Choroid plexus epithelial cell (primary cell): ENCODE results near the gene UBE2D3.
A peak's percentile ranks its signal among the peaks of the same experiment; 100 is the strongest.

ENCODE experiments used
- DNase-seq: peaks from one replicate; pipeline ENCODE4 v3.0.0-alpha.2; 2010; ENCODE audit warnings: low read depth
- H3K4me3 ChIP-seq: 2 replicates; pipeline ENCODE4 v1.5.1; 2011; ENCODE audit warnings: low read depth, mild to moderate bottlenecking, control low read depth, low read length, moderate library complexity
- CTCF ChIP-seq: conservative IDR thresholded peaks from 2 replicates; pipeline ENCODE4 v1.5.1; 2011; ENCODE audit warnings: low read depth, mild to moderate bottlenecking, control low read depth, inconsistent platforms, low read length, moderate library complexity

Gene UBE2D3

GRCh38 chr4:102791318-102791835 lies 36.0 kb downstream of the UBE2D3 start:
- no peak for DNase-seq
- H3K4me3 ChIP-seq: no peak overlapping the region
- no peak for TF ChIP-seq CTCF

GRCh38 chr4:102789317-102789717 lies 38.0 kb downstream of the UBE2D3 start:
- H3K4me3 ChIP-seq: no peak overlapping the region
- TF ChIP-seq CTCF: no peak
- peak; percentile 91 for DNase-seq

- TF ChIP-seq CTCF: no peak
- DNase-seq: no peak
- H3K4me3 ChIP-seq: no peak overlapping the region
Measured at GRCh38 chr4:102787944-102788343, 39.4 kb downstream of the UBE2D3 start.

GRCh38 chr4:102787096-102787881 lies 40.1 kb downstream of the UBE2D3 start:
- no peak overlapping the region for H3K4me3 ChIP-seq
- TF ChIP-seq CTCF: no peak
- peak; percentile 84 for DNase-seq

GRCh38 chr4:102786279-102786678 lies 41.1 kb downstream of the UBE2D3 start:
- H3K4me3 ChIP-seq: no peak overlapping the region
- TF ChIP-seq CTCF: no peak
- DNase-seq: no peak

- no peak for DNase-seq
- no peak for TF ChIP-seq CTCF
- H3K4me3 ChIP-seq: no peak overlapping the region
Measured at GRCh38 chr4:102783006-102783405, 44.3 kb downstream of the UBE2D3 start.

GRCh38 chr4:102781570-102781969 lies 45.8 kb downstream of the UBE2D3 start:
- H3K4me3 ChIP-seq: no peak overlapping the region
- DNase-seq: no peak
- TF ChIP-seq CTCF: no peak
